ENCODE results near the gene ATP13A5. TPM values are rescaled to one million over a fixed set of nuclear protein-coding genes. Genes with fewer than 3 reads are reported as not detected.

Gene ATP13A5
- total RNA-seq, 4 donors from 2014 or later: not detected

- no peak overlapping the region for H3K4me3 ChIP-seq
- no peaks in the 10 kb centered on the region for H3K9me3 ChIP-seq
- no peaks in the 10 kb centered on the region for H3K27me3 ChIP-seq
- no peaks in the 10 kb centered on the region for H3K4me1 ChIP-seq
- H3K36me3 ChIP-seq: no peaks in the 10 kb centered on the region
- H3K27ac ChIP-seq: no peak overlapping the region
- DNase-seq: no peak
- TF ChIP-seq CTCF (IDR thresholded peaks at IDR 0.05): no peak
- no peak for TF ChIP-seq POLR2A (IDR thresholded peaks at IDR 0.05)
Observed at GRCh38 chr3:193403307-193403706, 24.8 kb upstream of the ATP13A5 start.

- no peak for DNase-seq
- H3K27ac ChIP-seq: no peak overlapping the region
- no peak overlapping the region for H3K4me3 ChIP-seq
- no peaks in the 10 kb centered on the region for H3K4me1 ChIP-seq
- no peaks in the 10 kb centered on the region for H3K27me3 ChIP-seq
- no peak for TF ChIP-seq CTCF (IDR thresholded peaks at IDR 0.05)
- no peak for TF ChIP-seq POLR2A (IDR thresholded peaks at IDR 0.05)
- H3K9me3 ChIP-seq: no peaks in the 10 kb centered on the region
- no peaks in the 10 kb centered on the region for H3K36me3 ChIP-seq
Observed at GRCh38 chr3:193400304-193400703, 21.8 kb upstream of the ATP13A5 start.

GRCh38 chr3:193396451-193397244 lies 18.1 kb upstream of the ATP13A5 start:
- DNase-seq: no peak
- Histone ChIP-seq H3K27ac (no peak overlapping the region), H3K4me3 (no peak overlapping the region)

GRCh38 chr3:193391902-193392301 lies 13.3 kb upstream of the ATP13A5 start:
- Histone ChIP-seq H3K9me3 (no peaks in the 10 kb centered on the region), H3K4me1 (no peaks in the 10 kb centered on the region)

More at GRCh38 chr3:193396451-193397244, 18.1 kb upstream of the ATP13A5 start:
- Histone ChIP-seq H3K27me3 (no peaks in the 10 kb centered on the region), H3K36me3 (no peaks in the 10 kb centered on the region), H3K9me3 (no peaks in the 10 kb centered on the region), H3K4me1 (no peaks in the 10 kb centered on the region)
- TF ChIP-seq POLR2A (IDR thresholded peaks at IDR 0.05) (no peak), CTCF (IDR thresholded peaks at IDR 0.05) (no peak)

GRCh38 chr3:193389335-193389734 lies 10.8 kb upstream of the ATP13A5 start:
- Histone ChIP-seq H3K4me1 (no peaks in the 10 kb centered on the region), H3K9me3 (no peaks in the 10 kb centered on the region), H3K36me3 (no peaks in the 10 kb centered on the region), H3K27ac (no peak overlapping the region), H3K4me3 (no peak overlapping the region), H3K27me3 (no peaks in the 10 kb centered on the region)
- no peak for TF ChIP-seq POLR2A (IDR thresholded peaks at IDR 0.05)
- TF ChIP-seq CTCF (IDR thresholded peaks at IDR 0.05): no peak
- DNase-seq: no peak

More at GRCh38 chr3:193391902-193392301, 13.3 kb upstream of the ATP13A5 start:
- Histone ChIP-seq H3K27me3 (no peaks in the 10 kb centered on the region), H3K36me3 (no peaks in the 10 kb centered on the region), H3K27ac (no peak overlapping the region), H3K4me3 (no peak overlapping the region)
- no peak for DNase-seq
- TF ChIP-seq CTCF (IDR thresholded peaks at IDR 0.05): no peak
- TF ChIP-seq POLR2A (IDR thresholded peaks at IDR 0.05): no peak

Measured in Peyer's patch (tissue), 4 donors.